Measurements from ENCODE around the gene MAN1A2. TPM values are rescaled to one million over a fixed set of nuclear protein-coding genes. Genes with fewer than 3 reads are reported as not detected.

Gene MAN1A2
- total and polyA plus RNA-seq, 2 experiments from 2014 or later, result 22.8 to 48.1 TPM

GRCh38 chr1:117425050-117425734 is 57.9 kb downstream of the MAN1A2 start:
- 96 to 98% methylated on average over 2 of the region's 2 CpGs for WGBS, 2 experiments (ENCODE audit: low coverage in 1 of 2, low lambda C conversion rate in 2 of 2, missing lambda C conversion rate in 2 of 2)
- TF ChIP-seq EZH2 (IDR thresholded peaks at IDR 0.05; ENCODE audit: insufficient read depth, poor library complexity, severe bottlenecking), result no peak
- no peak for TF ChIP-seq EZH2phosphoT487 (IDR thresholded peaks at IDR 0.05; ENCODE audit: insufficient read depth, low read depth)
- no peaks in the 10 kb centered on the region for H3K4me1 ChIP-seq (ENCODE audit: insufficient read depth)
- no peaks in the 10 kb centered on the region for H3K9me2 ChIP-seq (ENCODE audit: insufficient read depth)
- no peaks in the 10 kb centered on the region for H3F3A ChIP-seq (ENCODE audit: insufficient read depth)
- no peak overlapping the region for H3K27ac ChIP-seq
- H2AFZ ChIP-seq, result no peak overlapping the region
- H3K4me3 ChIP-seq, result no peak overlapping the region
- H3K36me3 ChIP-seq (ENCODE audit: low read depth), result peaks cover 30% of the 10 kb centered on the region
- in situ Hi-C loops (cut with MboI), result no loop called here
- no peak overlapping the region for H3K4me2 ChIP-seq (ENCODE audit: unreplicated experiment)
- no peaks in the 10 kb centered on the region for H4K20me1 ChIP-seq (ENCODE audit: insufficient read depth)
- H3K9ac ChIP-seq, result no peak overlapping the region
- no peak for DNase-seq
- peaks cover 4% of the 10 kb centered on the region for H3K9me3 ChIP-seq (ENCODE audit: low read depth)
- no peaks in the 10 kb centered on the region for H3K27me3 ChIP-seq (replicated peaks; ENCODE audit: insufficient read depth)
- H3K79me2 ChIP-seq (ENCODE audit: insufficient read depth), result no peaks in the 10 kb centered on the region

- no peak for TF ChIP-seq EZH2 (IDR thresholded peaks at IDR 0.05; ENCODE audit: insufficient read depth, poor library complexity, severe bottlenecking)
- TF ChIP-seq EZH2phosphoT487 (IDR thresholded peaks at IDR 0.05; ENCODE audit: insufficient read depth, low read depth), result no peak
- Histone ChIP-seq H4K20me1 (ENCODE audit: insufficient read depth) (no peaks in the 10 kb centered on the region), H3K4me1 (ENCODE audit: insufficient read depth) (no peaks in the 10 kb centered on the region), H2AFZ (no peak overlapping the region), H3K36me3 (ENCODE audit: low read depth) (peaks cover 30% of the 10 kb centered on the region), H3K27me3 (replicated peaks; ENCODE audit: insufficient read depth) (no peaks in the 10 kb centered on the region), H3K27ac (no peak overlapping the region), H3K9ac (no peak overlapping the region), H3F3A (ENCODE audit: insufficient read depth) (no peaks in the 10 kb centered on the region), H3K9me3 (ENCODE audit: low read depth) (peaks cover 4% of the 10 kb centered on the region), H3K9me2 (ENCODE audit: insufficient read depth) (no peaks in the 10 kb centered on the region), H3K4me3 (no peak overlapping the region), H3K79me2 (ENCODE audit: insufficient read depth) (no peaks in the 10 kb centered on the region), H3K4me2 (ENCODE audit: unreplicated experiment) (no peak overlapping the region)
- in situ Hi-C loops (cut with MboI), result no loop called here
- peak; percentile 32 for DNase-seq
Observed at GRCh38 chr1:117427297-117427696, 60.0 kb downstream of the MAN1A2 start.

- no peak for DNase-seq
- TF ChIP-seq EZH2phosphoT487 (IDR thresholded peaks at IDR 0.05; ENCODE audit: insufficient read depth, low read depth) (no peak), EZH2 (IDR thresholded peaks at IDR 0.05; ENCODE audit: insufficient read depth, poor library complexity, severe bottlenecking) (no peak)
- no peaks in the 10 kb centered on the region for H3K9me2 ChIP-seq (ENCODE audit: insufficient read depth)
- H3K79me2 ChIP-seq (ENCODE audit: insufficient read depth), result peaks cover 4% of the 10 kb centered on the region; the same call in 1 of the 2 replicates
- no peak overlapping the region for H2AFZ ChIP-seq
- 52 to 64% methylated on average over 1 of the region's 1 CpG for WGBS, 2 experiments (ENCODE audit: low coverage in 1 of 2, low lambda C conversion rate in 2 of 2, missing lambda C conversion rate in 2 of 2)
- H3K27ac ChIP-seq, result no peak overlapping the region
- no peak overlapping the region for H3K4me3 ChIP-seq
- no peaks in the 10 kb centered on the region for H3K27me3 ChIP-seq (replicated peaks; ENCODE audit: insufficient read depth)
- H3K9ac ChIP-seq, result no peak overlapping the region
- no peaks in the 10 kb centered on the region for H3K36me3 ChIP-seq (ENCODE audit: low read depth)
- no peaks in the 10 kb centered on the region for H3F3A ChIP-seq (ENCODE audit: insufficient read depth)
- no peaks in the 10 kb centered on the region for H3K9me3 ChIP-seq (ENCODE audit: low read depth)
- no peaks in the 10 kb centered on the region for H3K4me1 ChIP-seq (ENCODE audit: insufficient read depth)
- no peaks in the 10 kb centered on the region for H4K20me1 ChIP-seq (ENCODE audit: insufficient read depth)
- in situ Hi-C loops (cut with MboI), result no loop called here
- H3K4me2 ChIP-seq (ENCODE audit: unreplicated experiment), result no peak overlapping the region
Observed at GRCh38 chr1:117433943-117434342, 66.7 kb downstream of the MAN1A2 start.

GRCh38 chr1:117436513-117436912 is 69.3 kb downstream of the MAN1A2 start:
- no peaks in the 10 kb centered on the region for H3K9me2 ChIP-seq (ENCODE audit: insufficient read depth)
- H3K9me3 ChIP-seq (ENCODE audit: low read depth), result no peaks in the 10 kb centered on the region
- H3K79me2 ChIP-seq (ENCODE audit: insufficient read depth), result peaks cover 4% of the 10 kb centered on the region; the same call in 1 of the 2 replicates
- H3K9ac ChIP-seq, result no peak overlapping the region
- no peak overlapping the region for H2AFZ ChIP-seq
- H3K4me2 ChIP-seq (ENCODE audit: unreplicated experiment), result no peak overlapping the region
- H3K27ac ChIP-seq, result no peak overlapping the region
- WGBS, 2 experiments (ENCODE audit: low coverage in 1 of 2, low lambda C conversion rate in 2 of 2, missing lambda C conversion rate in 2 of 2), result 95 to 100% methylated on average over 1 of the region's 1 CpG
- H3K4me1 ChIP-seq (ENCODE audit: insufficient read depth), result no peaks in the 10 kb centered on the region
- no peaks in the 10 kb centered on the region for H3K36me3 ChIP-seq (ENCODE audit: low read depth)
- no peaks in the 10 kb centered on the region for H3K27me3 ChIP-seq (replicated peaks; ENCODE audit: insufficient read depth)
- no peak overlapping the region for H3K4me3 ChIP-seq
- TF ChIP-seq EZH2phosphoT487 (IDR thresholded peaks at IDR 0.05; ENCODE audit: insufficient read depth, low read depth), result no peak
- no peak for TF ChIP-seq EZH2 (IDR thresholded peaks at IDR 0.05; ENCODE audit: insufficient read depth, poor library complexity, severe bottlenecking)
- no peaks in the 10 kb centered on the region for H4K20me1 ChIP-seq (ENCODE audit: insufficient read depth)
- no peak for DNase-seq
- H3F3A ChIP-seq (ENCODE audit: insufficient read depth), result no peaks in the 10 kb centered on the region
- in situ Hi-C loops (cut with MboI), result no loop called here
